Brain microvascular endothelial cell (primary cell): ENCODE results near the gene EFHC2.

Experiments
- DNase-seq: peaks from one replicate; pipeline ENCODE4 v3.0.0-alpha.2; 2020
- H3K27ac ChIP-seq: fragments of 250-450 bp; sonication (Bioruptor Pico); 2 replicates; pipeline ENCODE4 v1.5.1; 2020; ENCODE audit warnings: mild to moderate bottlenecking, moderate library complexity
- H3K27me3 ChIP-seq: fragments of 250-450 bp; sonication (Bioruptor Pico); replicated peaks from 2 replicates; pipeline ENCODE4 v1.5.1; 2020; ENCODE audit warnings: mild to moderate bottlenecking
- H3K36me3 ChIP-seq: fragments of 250-450 bp; sonication (Bioruptor Pico); replicated peaks from 2 replicates; pipeline ENCODE4 v1.5.1; 2020; ENCODE audit warnings: mild to moderate bottlenecking
- H3K4me3 ChIP-seq: 2 replicates; pipeline ENCODE4 v1.5.1; 2011; ENCODE audit warnings: low read depth, mild to moderate bottlenecking, control low read depth, low read length, moderate library complexity
- in situ Hi-C: cut with HindIII; loops from 2 replicates; pipeline ENCODE4 v1.10.0; 2017; ENCODE audit warnings: low sequenced_read_pairs, low pct_ligation_motif_present
- TF ChIP-seq, protein P1 (sequence below): IDR thresholded peaks from 2 replicates; pipeline ENCODE4 v1.5.1; 2011; ENCODE audit warnings: low read depth, mild to moderate bottlenecking, moderate library complexity, low read length, control low read depth, inconsistent platforms; ENCODE audit errors: missing control alignments

EFHC2 gene

DNA sequence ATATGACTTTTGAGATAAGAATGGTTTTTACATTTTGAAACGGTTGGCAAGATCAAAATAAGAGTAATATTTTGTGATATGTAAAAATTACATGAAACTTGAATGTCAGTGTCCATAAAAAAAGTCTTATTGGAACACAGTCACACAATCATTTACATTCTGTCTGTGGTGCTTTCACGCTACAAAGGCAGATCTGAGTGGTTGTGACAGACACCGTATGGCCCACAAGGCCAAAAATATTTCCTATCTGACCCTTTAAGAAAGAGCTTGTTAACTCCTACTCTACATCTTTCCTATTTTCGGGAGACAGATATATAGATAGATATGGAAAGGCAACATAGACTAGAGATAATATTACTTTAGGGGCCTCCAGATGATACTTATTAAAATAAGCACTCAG, 101.9 kb downstream of the EFHC2 start:
- H3K36me3 ChIP-seq: no peaks in the 10 kb centered on the region
- no peak for DNase-seq
- in situ Hi-C loops: no loop called here
- H3K27ac ChIP-seq: no peak overlapping the region
- TF ChIP-seq, protein P1, sequence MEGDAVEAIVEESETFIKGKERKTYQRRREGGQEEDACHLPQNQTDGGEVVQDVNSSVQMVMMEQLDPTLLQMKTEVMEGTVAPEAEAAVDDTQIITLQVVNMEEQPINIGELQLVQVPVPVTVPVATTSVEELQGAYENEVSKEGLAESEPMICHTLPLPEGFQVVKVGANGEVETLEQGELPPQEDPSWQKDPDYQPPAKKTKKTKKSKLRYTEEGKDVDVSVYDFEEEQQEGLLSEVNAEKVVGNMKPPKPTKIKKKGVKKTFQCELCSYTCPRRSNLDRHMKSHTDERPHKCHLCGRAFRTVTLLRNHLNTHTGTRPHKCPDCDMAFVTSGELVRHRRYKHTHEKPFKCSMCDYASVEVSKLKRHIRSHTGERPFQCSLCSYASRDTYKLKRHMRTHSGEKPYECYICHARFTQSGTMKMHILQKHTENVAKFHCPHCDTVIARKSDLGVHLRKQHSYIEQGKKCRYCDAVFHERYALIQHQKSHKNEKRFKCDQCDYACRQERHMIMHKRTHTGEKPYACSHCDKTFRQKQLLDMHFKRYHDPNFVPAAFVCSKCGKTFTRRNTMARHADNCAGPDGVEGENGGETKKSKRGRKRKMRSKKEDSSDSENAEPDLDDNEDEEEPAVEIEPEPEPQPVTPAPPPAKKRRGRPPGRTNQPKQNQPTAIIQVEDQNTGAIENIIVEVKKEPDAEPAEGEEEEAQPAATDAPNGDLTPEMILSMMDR: no peak
- no peak overlapping the region for H3K4me3 ChIP-seq
- H3K27me3 ChIP-seq: no peaks in the 10 kb centered on the region

DNA sequence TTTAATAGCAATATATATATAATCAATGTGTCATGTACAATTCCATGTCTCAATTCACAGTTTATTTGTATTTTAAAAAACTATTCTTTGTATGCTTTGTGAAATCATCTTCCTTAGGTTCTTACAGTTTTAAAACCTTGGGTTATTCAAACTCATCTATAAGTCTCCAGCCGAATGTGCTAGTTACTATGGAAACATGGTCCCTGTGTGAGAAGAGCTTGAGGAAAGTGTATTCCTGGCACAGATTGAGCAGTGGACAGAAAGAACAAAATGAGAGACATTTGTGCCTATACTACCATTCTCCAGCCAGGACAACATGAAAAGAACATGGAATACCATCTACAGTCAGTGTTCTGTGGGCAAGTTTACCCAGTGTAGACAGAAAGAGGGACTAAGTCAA, 103.4 kb downstream of the EFHC2 start:
- TF ChIP-seq, protein P1: no peak
- in situ Hi-C loops: no loop called here
- H3K4me3 ChIP-seq: no peak overlapping the region
- no peaks in the 10 kb centered on the region for H3K27me3 ChIP-seq
- H3K36me3 ChIP-seq: no peaks in the 10 kb centered on the region
- H3K27ac ChIP-seq: no peak overlapping the region
- no peak for DNase-seq

GRCh38 chrX:44239036-44239435, 104.4 kb downstream of the EFHC2 start:
- Histone ChIP-seq H3K27ac (no peak overlapping the region), H3K27me3 (no peaks in the 10 kb centered on the region), H3K36me3 (no peaks in the 10 kb centered on the region), H3K4me3 (no peak overlapping the region)
- DNase-seq: no peak
- in situ Hi-C loops: no loop called here
- TF ChIP-seq, protein P1: no peak

DNA sequence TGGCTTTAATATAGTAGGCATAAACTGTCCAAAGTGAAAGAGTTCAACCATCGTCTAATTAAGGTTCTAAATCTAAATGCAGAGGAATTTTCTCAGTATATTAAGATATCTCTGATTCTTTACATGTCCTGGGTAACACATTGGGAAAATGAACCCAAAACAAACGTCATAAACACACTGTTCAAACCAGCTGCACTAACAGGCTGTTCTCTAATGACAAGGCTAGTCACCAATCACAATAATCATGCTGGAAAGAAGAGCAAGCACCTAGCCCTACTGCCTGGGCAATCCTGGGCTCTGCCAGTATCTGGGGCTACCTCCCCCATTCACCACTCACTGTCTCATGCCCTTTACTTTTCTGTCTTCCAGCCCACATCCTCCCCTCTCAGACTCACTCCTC, 107.9 kb downstream of the EFHC2 start:
- Histone ChIP-seq H3K36me3 (no peaks in the 10 kb centered on the region), H3K27me3 (no peaks in the 10 kb centered on the region), H3K4me3 (no peak overlapping the region), H3K27ac (no peak overlapping the region)
- TF ChIP-seq, protein P1: no peak
- in situ Hi-C loops: no loop called here
- DNase-seq: no peak

DNA sequence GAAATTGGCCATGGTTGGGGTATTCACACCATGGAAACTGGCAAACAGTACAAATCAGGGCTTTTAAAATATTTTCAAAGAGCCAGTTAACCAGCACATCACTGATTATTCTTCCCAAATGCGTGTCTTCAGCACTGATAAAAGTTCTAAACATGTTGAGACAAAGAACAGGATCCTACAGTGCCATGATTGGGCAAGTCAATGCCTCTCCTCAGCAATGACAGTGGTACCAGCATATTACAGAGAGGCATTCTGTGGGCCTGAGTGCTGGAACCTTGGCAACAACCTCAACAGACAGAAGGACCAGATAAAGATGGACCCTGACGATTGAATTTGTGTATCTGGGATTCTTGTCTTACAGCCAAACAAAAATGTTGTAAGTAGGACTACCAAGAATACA, 108.9 kb downstream of the EFHC2 start:
- no peak overlapping the region for H3K27ac ChIP-seq
- no peak for DNase-seq
- TF ChIP-seq, protein P1: no peak
- in situ Hi-C loops: no loop called here
- no peaks in the 10 kb centered on the region for H3K36me3 ChIP-seq
- H3K27me3 ChIP-seq: no peaks in the 10 kb centered on the region
- H3K4me3 ChIP-seq: no peak overlapping the region

- Histone ChIP-seq H3K36me3 (no peaks in the 10 kb centered on the region), H3K4me3 (no peak overlapping the region), H3K27me3 (no peaks in the 10 kb centered on the region), H3K27ac (no peak overlapping the region)
- no peak for DNase-seq
- in situ Hi-C loops: no loop called here
- TF ChIP-seq, protein P1: no peak
These were observed 109.4 kb downstream of the EFHC2 start for GRCh38 chrX:44234116-44234515.
